Measurements from ENCODE around the gene AREL1.

- no peak for TF ChIP-seq CTCF (IDR thresholded peaks at IDR 0.05)
- no peak for TF ChIP-seq POLR2A (IDR thresholded peaks at IDR 0.05)
Measured at GRCh38 chr14:74660863-74661262, 52.0 kb downstream of the AREL1 start.

All from Peyer's patch (tissue), 4 donors.